MM.1S (cell line): ENCODE measurements around the gene ZGPAT.

Experiments used
- CTCF ChIP-seq: fragments of 300-600 bp; sonication (generic); IDR thresholded peaks from 2 replicates; pipeline ENCODE4 v1.5.1; 2016; ENCODE audit warnings: antibody characterized with exemption, low read length, mixed read lengths
- EZH2phosphoT487 ChIP-seq: fragments of 300-600 bp; sonication (generic); IDR thresholded peaks from 2 replicates; pipeline ENCODE4 v1.6.1; 2018; ENCODE audit warnings: antibody characterized with exemption, low read length

GRCh38 chr20:63756648-63756991 is 48.8 kb downstream of the ZGPAT start:
- TF ChIP-seq EZH2phosphoT487 (no peak), CTCF (no peak)
